Measurements from ENCODE around the gene GRM5. TPM values are rescaled to one million over a fixed set of nuclear protein-coding genes. Genes with fewer than 3 reads are reported as not detected.

Gene GRM5
- total RNA-seq, 2 experiments from 2014 or later: 0.02 TPM; not detected in 1

DNA sequence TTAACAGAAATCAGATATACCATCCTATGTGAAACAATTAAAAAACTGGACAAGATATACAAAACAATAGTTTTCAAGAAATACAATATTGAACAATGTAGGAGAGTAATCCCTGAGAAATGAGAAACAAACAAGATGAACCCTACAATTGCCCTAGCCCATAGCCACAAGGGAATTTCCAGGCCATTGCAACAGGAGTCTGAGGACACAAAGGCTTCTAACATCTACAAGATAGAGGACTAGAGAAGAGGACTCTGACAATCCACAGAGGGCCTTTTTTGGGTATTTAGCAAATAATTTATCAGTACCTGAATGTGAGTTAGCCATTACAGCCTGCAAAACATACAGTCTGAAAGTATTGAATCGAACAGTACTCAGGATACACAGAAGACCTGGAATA is 251.7 kb downstream of the GRM5 start:
- peaks cover 6% of the 10 kb centered on the region for H3K9me3 Mint-ChIP-seq

GRCh38 chr11:88813233-88813915 is 252.4 kb downstream of the GRM5 start:
- ChIA-PET POLR2A (no interaction called here), CTCF (interaction anchor here (1.2 kb wide), 1 partner anchor 18 kb away, joined by 5 read pairs; no protein-coding TSS in a partner anchor)
- Mint-ChIP-seq H3K4me3 (no peak overlapping the region), H3K27me3 (no peaks in the 10 kb centered on the region), H3K4me1 (ENCODE audit: low read depth) (peaks cover 4% of the 10 kb centered on the region), H3K9me3 (peaks cover 6% of the 10 kb centered on the region), H3K36me3 (peaks cover 1% of the 10 kb centered on the region), H3K27ac (no peak overlapping the region)
- no peak for DNase-seq
- intact Hi-C loops (cut with micrococcal nuclease): loop anchor here (5.0 kb wide), 1 partner anchor 34 kb away; no protein-coding TSS in a partner anchor

More for the DNA sequence above, 251.7 kb downstream of the GRM5 start:
- POLR2A ChIA-PET: no interaction called here
- Mint-ChIP-seq H3K4me3 (no peak overlapping the region), H3K27ac (no peak overlapping the region), H3K36me3 (peaks cover 1% of the 10 kb centered on the region), H3K4me1 (ENCODE audit: low read depth) (peaks cover 4% of the 10 kb centered on the region), H3K27me3 (no peaks in the 10 kb centered on the region)
- intact Hi-C loops (cut with micrococcal nuclease): loop anchor here (5.0 kb wide), 1 partner anchor 33 kb away; no protein-coding TSS in a partner anchor
- no peak for DNase-seq
- CTCF ChIA-PET: no interaction called here

GRCh38 chr11:88810420-88811097 is 255.2 kb downstream of the GRM5 start:
- H3K27ac Mint-ChIP-seq: no peak overlapping the region
- H3K36me3 Mint-ChIP-seq: peaks cover 1% of the 10 kb centered on the region
- intact Hi-C loops (cut with micrococcal nuclease): loop anchor here (5.0 kb wide), 1 partner anchor 37 kb away; no protein-coding TSS in a partner anchor
- H3K9me3 Mint-ChIP-seq: peaks cover 6% of the 10 kb centered on the region
- H3K27me3 Mint-ChIP-seq: no peaks in the 10 kb centered on the region
- POLR2A ChIA-PET: no interaction called here
- CTCF ChIA-PET: no interaction called here
- peaks cover 4% of the 10 kb centered on the region for H3K4me1 Mint-ChIP-seq (ENCODE audit: low read depth)
- no peak overlapping the region for H3K4me3 Mint-ChIP-seq
- DNase-seq: no peak

DNA sequence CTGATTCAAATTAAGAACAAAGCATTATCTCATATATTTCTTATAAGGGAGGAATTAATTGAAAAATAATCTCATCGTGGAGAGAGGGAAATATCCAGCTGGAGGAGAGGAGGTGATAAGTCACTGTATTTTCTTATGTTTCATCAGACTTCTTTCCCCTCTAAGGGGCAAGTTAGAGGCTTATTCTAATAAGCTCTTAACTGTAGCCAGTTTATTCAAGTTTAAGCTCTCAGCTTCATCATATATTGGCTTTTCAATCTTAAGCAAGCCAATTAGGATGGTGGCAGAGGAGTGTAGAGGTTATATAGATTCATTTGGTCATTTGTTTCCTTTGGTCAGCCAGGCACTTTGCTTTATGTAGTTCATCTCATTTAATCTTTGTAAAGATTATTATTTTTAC is 256.7 kb downstream of the GRM5 start:
- peaks cover 4% of the 10 kb centered on the region for H3K4me1 Mint-ChIP-seq (ENCODE audit: low read depth)
- ChIA-PET CTCF (no interaction called here), POLR2A (no interaction called here)
- H3K4me3 Mint-ChIP-seq: no peak overlapping the region
- H3K36me3 Mint-ChIP-seq: no peaks in the 10 kb centered on the region
- H3K27me3 Mint-ChIP-seq: no peaks in the 10 kb centered on the region
- no peak for DNase-seq
- intact Hi-C loops (cut with micrococcal nuclease): no loop called here
- no peak overlapping the region for H3K27ac Mint-ChIP-seq
- H3K9me3 Mint-ChIP-seq: peaks cover 4% of the 10 kb centered on the region

DNA sequence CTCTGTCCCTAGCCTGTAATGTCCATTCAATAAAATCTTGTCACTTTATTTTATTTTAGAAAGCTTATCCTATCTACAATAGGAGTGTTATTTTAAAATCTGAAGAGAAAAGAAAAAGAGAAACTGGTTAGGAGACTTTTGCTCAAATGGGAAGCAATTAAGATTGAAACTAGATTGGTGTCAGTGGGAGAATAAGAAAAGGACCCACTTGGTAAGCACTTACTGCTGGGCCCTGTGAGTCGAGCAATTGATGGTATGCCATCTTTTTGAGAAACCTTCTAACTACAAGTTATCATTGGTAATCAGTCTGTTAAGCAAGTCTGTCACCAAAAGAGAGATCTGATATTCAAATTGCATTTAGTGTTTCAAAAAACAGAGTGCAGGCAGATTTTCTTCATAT is 258.4 kb downstream of the GRM5 start:
- no peak overlapping the region for H3K4me3 Mint-ChIP-seq
- H3K4me1 Mint-ChIP-seq (ENCODE audit: low read depth): no peaks in the 10 kb centered on the region
- no peaks in the 10 kb centered on the region for H3K27me3 Mint-ChIP-seq
- ChIA-PET CTCF (no interaction called here), POLR2A (no interaction called here)
- no peaks in the 10 kb centered on the region for H3K36me3 Mint-ChIP-seq
- no peak overlapping the region for H3K27ac Mint-ChIP-seq
- intact Hi-C loops (cut with micrococcal nuclease): no loop called here
- peaks cover 4% of the 10 kb centered on the region for H3K9me3 Mint-ChIP-seq
- DNase-seq: no peak

GRCh38 chr11:88806410-88806809 is 259.4 kb downstream of the GRM5 start:
- POLR2A ChIA-PET: no interaction called here
- Mint-ChIP-seq H3K4me3 (no peak overlapping the region), H3K27me3 (no peaks in the 10 kb centered on the region), H3K36me3 (no peaks in the 10 kb centered on the region), H3K27ac (no peak overlapping the region), H3K4me1 (ENCODE audit: low read depth) (no peaks in the 10 kb centered on the region), H3K9me3 (peaks cover 4% of the 10 kb centered on the region)
- DNase-seq: no peak
- intact Hi-C loops (cut with micrococcal nuclease): no loop called here
- CTCF ChIA-PET: no interaction called here

DNA sequence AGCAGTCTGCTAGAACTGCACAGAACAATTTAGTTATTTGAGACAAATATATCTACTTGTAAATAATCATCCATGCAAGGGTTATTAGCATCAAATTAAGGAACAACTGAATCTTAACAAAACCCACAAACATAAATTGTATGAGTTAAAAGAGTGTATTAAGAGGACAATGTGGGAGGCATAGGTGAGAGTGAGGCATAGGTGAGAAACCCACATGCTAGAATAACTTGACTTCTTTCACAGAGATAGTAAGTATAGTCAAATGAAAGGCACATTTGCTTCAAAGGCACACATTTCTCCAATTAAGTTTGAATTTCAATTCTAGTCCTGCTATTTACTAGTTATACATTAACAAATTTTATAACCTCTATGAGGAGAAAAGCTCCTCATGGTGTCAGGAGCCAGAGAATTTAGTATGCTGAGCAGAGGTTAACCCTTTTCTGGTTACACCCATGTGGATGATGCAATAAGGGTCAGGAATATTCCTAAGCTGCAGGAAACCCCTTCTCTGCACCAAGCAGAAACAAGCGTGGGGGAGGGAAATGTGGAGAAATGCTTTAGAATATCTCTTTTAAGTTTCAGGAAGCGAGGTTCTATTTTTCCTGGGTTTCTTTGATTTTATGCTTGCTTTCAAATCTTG is 264.2 kb downstream of the GRM5 start:
- Mint-ChIP-seq H3K27ac (no peak overlapping the region), H3K36me3 (no peaks in the 10 kb centered on the region), H3K27me3 (no peaks in the 10 kb centered on the region), H3K4me3 (no peak overlapping the region), H3K4me1 (ENCODE audit: low read depth) (no peaks in the 10 kb centered on the region), H3K9me3 (peaks cover 4% of the 10 kb centered on the region)
- POLR2A ChIA-PET: no interaction called here
- intact Hi-C loops (cut with micrococcal nuclease): no loop called here
- no peak for DNase-seq
- CTCF ChIA-PET: no interaction called here

DNA sequence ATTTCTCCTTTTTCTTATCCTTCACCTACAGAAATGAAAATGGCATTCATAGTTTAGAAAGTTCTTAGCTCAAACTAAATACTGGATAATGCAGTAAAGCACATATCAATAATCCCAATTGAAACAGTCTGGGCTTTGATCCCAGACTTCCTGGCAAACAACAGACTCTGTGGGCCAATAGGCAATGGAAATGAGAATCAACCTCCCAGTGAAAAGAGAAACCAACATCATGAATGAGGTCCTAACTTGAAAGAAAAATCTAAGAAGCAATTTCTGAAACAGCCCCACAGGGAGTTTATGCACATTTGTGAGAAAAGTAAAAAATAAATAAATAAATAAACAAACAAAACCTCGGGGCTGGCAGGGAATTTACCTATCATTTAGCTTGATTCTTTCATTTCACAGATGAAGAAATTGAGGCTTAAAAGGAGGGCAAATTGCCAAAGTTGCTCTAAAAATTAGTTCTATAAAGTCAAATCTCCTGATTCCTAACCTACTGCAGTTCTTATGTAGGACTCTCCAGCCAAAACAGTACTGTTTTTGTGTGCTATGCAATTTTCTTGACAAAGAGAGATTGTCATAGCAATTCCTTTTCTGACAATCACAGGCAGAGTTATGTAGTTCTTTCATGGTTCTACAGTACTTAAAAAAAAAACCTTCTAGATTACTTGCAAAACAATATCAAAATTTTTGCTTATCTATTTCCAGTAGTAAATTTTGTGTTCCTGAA is 265.8 kb downstream of the GRM5 start:
- no peak overlapping the region for H3K4me3 Mint-ChIP-seq
- no peaks in the 10 kb centered on the region for H3K36me3 Mint-ChIP-seq
- ChIA-PET POLR2A (no interaction called here), CTCF (no interaction called here)
- no peak for DNase-seq
- intact Hi-C loops (cut with micrococcal nuclease): no loop called here
- H3K9me3 Mint-ChIP-seq: peaks cover 4% of the 10 kb centered on the region
- H3K27me3 Mint-ChIP-seq: no peaks in the 10 kb centered on the region
- H3K4me1 Mint-ChIP-seq (ENCODE audit: low read depth): no peaks in the 10 kb centered on the region
- H3K27ac Mint-ChIP-seq: no peak overlapping the region

DNA sequence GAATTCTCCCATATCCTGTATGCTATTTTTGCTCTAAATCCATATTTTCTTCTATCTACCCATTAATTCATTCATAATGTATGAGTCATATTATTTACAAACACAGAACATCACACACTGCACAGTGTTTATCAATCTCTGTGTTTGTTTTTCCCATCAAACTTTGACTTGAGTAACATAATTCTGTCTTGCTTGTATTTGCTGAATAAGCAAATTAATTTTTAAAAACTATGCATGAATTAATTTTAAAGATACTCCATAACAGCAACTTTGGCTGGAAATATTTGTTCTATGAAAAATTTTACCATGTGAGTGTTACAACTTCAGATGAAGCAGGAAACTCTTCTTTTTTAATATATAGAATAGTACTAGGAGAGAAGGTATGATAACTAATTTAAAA is 275.6 kb downstream of the GRM5 start:
- Mint-ChIP-seq H3K4me3 (no peak overlapping the region), H3K27ac (no peak overlapping the region), H3K36me3 (no peaks in the 10 kb centered on the region), H3K27me3 (no peaks in the 10 kb centered on the region), H3K4me1 (ENCODE audit: low read depth) (no peaks in the 10 kb centered on the region), H3K9me3 (no peaks in the 10 kb centered on the region)
- no peak for DNase-seq
- ChIA-PET POLR2A (no interaction called here), CTCF (no interaction called here)
- intact Hi-C loops (cut with micrococcal nuclease): no loop called here

DNA sequence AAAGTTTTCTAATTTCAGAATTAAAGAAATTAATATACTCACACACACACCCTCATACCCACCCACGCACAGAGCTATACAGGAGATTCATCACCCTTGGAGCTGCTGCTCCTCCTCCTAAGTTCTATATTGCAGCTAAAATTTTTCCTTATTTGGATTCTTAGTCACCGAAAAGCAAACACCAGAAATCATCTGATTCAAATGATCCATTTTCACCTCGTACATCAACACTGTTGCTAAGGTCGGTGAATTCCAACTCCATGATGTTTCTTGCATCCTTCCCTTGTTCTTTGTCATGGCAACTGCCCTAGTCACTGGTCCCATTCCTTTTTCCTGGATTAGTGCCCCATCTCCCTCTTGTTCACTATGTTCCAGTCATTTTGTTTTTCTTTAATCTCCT is 286.2 kb downstream of the GRM5 start:
- Mint-ChIP-seq H3K27me3 (no peaks in the 10 kb centered on the region), H3K36me3 (no peaks in the 10 kb centered on the region), H3K4me1 (ENCODE audit: low read depth) (peaks cover 4% of the 10 kb centered on the region), H3K9me3 (peaks cover 2% of the 10 kb centered on the region), H3K27ac (no peak overlapping the region), H3K4me3 (no peak overlapping the region)
- DNase-seq: no peak
- POLR2A ChIA-PET: no interaction called here
- CTCF ChIA-PET: no interaction called here
- intact Hi-C loops (cut with micrococcal nuclease): no loop called here

GRCh38 chr11:88770475-88771079 is 295.2 kb downstream of the GRM5 start:
- peaks cover 12% of the 10 kb centered on the region for H3K9me3 Mint-ChIP-seq
- no peak overlapping the region for H3K27ac Mint-ChIP-seq
- POLR2A ChIA-PET: no interaction called here
- H3K27me3 Mint-ChIP-seq: no peaks in the 10 kb centered on the region
- intact Hi-C loops (cut with micrococcal nuclease): no loop called here
- H3K4me1 Mint-ChIP-seq (ENCODE audit: low read depth): no peaks in the 10 kb centered on the region
- CTCF ChIA-PET: no interaction called here
- no peaks in the 10 kb centered on the region for H3K36me3 Mint-ChIP-seq
- DNase-seq: no peak
- no peak overlapping the region for H3K4me3 Mint-ChIP-seq

GRCh38 chr11:88744140-88744539 is 321.6 kb downstream of the GRM5 start:
- H3K27ac Mint-ChIP-seq: no peak overlapping the region
- ChIA-PET CTCF (no interaction called here), POLR2A (no interaction called here)
- no peak for DNase-seq
- no peaks in the 10 kb centered on the region for H3K36me3 Mint-ChIP-seq
- H3K9me3 Mint-ChIP-seq: no peaks in the 10 kb centered on the region
- no peaks in the 10 kb centered on the region for H3K4me1 Mint-ChIP-seq (ENCODE audit: low read depth)
- peaks cover 1% of the 10 kb centered on the region for H3K27me3 Mint-ChIP-seq
- H3K4me3 Mint-ChIP-seq: no peak overlapping the region
- intact Hi-C loops (cut with micrococcal nuclease): no loop called here

Measured in activated CD4-positive, alpha-beta memory T cell treated with anti-CD3 and anti-CD28 coated beads for 36 hours (primary cell).